Brain microvascular endothelial cell (primary cell): ENCODE results near the gene EMP2.

Source experiments
- DNase-seq: peaks from one replicate; pipeline ENCODE4 v3.0.0-alpha.2; 2020
- H3K27ac ChIP-seq: fragments of 250-450 bp; sonication (Bioruptor Pico); 2 replicates; pipeline ENCODE4 v1.5.1; 2020; ENCODE audit warnings: mild to moderate bottlenecking, moderate library complexity
- H3K27me3 ChIP-seq: fragments of 250-450 bp; sonication (Bioruptor Pico); replicated peaks from 2 replicates; pipeline ENCODE4 v1.5.1; 2020; ENCODE audit warnings: mild to moderate bottlenecking
- H3K36me3 ChIP-seq: fragments of 250-450 bp; sonication (Bioruptor Pico); replicated peaks from 2 replicates; pipeline ENCODE4 v1.5.1; 2020; ENCODE audit warnings: mild to moderate bottlenecking
- H3K4me3 ChIP-seq: 2 replicates; pipeline ENCODE4 v1.5.1; 2011; ENCODE audit warnings: low read depth, mild to moderate bottlenecking, control low read depth, low read length, moderate library complexity
- in situ Hi-C: cut with HindIII; loops from 2 replicates; pipeline ENCODE4 v1.10.0; 2017; ENCODE audit warnings: low sequenced_read_pairs, low pct_ligation_motif_present
- TF ChIP-seq, protein P1 (sequence below): IDR thresholded peaks from 2 replicates; pipeline ENCODE4 v1.5.1; 2011; ENCODE audit warnings: low read depth, mild to moderate bottlenecking, moderate library complexity, low read length, control low read depth, inconsistent platforms; ENCODE audit errors: missing control alignments

Gene EMP2

DNA sequence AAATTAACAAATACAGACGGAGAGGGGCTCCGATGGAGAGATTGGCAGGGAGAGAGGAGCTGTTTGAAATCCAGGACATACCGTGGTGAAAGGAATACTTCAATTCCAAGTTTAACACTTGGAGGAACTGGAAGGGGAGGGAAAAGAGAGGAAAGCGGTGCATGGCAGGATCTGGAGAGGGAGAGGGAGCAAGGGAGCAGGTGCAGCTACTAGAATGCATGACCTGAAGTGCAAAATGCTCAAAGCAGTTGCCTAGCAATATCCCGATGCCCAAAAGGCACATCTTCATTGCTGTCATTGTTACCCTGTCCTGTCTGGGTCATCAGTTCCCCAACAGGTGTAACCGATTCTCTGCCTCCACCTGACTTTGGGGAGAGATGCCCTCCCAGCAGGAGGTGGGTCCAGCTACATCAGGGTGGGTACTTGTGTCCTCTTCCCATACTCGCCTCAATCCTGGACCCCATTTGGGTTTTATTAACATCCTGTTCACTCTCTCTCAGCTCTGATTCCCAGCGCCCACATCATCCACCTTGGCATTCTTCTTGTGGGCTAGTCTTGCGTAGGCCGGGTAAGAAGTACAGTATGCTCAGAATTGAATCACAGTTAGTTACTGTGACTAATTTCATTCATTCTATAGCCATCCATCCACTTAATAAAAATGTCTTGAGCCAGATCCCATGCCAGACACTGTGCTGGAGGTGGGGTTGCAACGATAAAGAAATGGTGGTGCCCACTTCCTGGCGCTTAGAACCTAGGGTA is 37.4 kb upstream of the EMP2 start:
- H3K4me3 ChIP-seq = no peak overlapping the region
- H3K36me3 ChIP-seq = no peaks in the 10 kb centered on the region
- no peak overlapping the region for H3K27ac ChIP-seq
- TF ChIP-seq, protein P1, sequence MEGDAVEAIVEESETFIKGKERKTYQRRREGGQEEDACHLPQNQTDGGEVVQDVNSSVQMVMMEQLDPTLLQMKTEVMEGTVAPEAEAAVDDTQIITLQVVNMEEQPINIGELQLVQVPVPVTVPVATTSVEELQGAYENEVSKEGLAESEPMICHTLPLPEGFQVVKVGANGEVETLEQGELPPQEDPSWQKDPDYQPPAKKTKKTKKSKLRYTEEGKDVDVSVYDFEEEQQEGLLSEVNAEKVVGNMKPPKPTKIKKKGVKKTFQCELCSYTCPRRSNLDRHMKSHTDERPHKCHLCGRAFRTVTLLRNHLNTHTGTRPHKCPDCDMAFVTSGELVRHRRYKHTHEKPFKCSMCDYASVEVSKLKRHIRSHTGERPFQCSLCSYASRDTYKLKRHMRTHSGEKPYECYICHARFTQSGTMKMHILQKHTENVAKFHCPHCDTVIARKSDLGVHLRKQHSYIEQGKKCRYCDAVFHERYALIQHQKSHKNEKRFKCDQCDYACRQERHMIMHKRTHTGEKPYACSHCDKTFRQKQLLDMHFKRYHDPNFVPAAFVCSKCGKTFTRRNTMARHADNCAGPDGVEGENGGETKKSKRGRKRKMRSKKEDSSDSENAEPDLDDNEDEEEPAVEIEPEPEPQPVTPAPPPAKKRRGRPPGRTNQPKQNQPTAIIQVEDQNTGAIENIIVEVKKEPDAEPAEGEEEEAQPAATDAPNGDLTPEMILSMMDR = no peak
- H3K27me3 ChIP-seq = no peaks in the 10 kb centered on the region
- no peak for DNase-seq
- in situ Hi-C loops = no loop called here

DNA sequence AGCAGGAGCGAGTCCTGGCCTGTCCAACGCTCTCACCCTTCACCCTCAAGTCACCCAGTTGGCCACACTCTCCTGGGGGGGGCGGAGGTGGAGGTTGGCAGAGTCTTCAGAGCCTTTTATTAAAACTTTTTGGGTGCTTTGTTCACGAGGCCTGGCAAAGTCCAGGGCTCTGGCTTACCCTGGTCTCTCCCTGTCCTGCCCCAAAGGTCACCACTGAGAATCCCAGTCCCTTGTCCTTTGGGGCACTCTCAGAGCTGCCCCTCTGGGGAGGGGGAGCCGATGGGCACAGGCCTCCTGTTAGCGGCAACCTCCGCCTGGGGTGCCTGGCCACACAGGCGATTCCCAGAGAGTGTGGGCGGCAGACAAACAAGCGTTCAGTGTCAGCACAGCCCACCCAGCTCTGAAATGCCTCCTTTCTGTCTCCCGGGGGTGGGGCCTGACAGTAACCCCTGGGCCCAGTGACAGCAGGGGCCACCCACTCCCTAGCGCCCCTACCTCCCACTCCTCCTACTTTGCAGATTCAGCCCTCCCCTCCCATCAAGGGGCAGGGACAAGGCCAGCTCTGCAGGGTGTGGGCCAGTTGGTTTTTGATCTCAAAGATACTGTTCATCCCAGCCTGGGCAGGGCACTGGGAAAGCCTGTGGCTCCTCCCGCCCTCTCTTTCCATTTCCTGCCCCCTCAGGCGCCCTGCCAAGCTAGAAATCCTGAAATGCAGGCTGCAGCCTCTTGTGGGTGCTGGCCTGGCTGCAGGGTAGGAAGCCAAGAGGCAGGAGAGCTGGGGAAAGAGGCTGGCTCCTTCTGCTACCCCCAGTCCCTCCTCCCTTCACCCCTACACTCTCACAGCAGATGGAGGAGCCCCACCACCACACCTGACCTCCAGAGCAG is 36.6 kb upstream of the EMP2 start:
- TF ChIP-seq, protein P1 = peak; percentile 6
- H3K4me3 ChIP-seq = no peak overlapping the region
- H3K27me3 ChIP-seq = no peaks in the 10 kb centered on the region
- in situ Hi-C loops = no loop called here
- DNase-seq = peak; percentile 1
- H3K36me3 ChIP-seq = no peaks in the 10 kb centered on the region
- H3K27ac ChIP-seq = no peak overlapping the region

DNA sequence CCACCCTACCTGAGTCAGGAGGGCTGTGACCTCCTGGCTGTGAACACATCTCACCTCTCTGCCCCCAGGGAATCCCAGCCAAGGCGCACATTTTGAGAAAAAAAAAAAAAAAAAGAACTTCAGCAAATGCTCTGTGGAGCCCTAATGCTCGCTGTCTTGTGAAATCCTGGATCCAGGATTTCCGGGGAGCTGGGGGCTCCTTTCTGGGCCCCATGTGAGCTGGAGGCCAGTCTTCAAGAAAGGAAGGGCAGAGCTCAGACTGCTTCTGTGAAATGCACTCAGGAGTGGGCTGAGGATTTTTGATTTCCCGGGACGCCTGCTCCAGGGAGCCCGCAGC is 36.0 kb upstream of the EMP2 start:
- Histone ChIP-seq H3K27ac (no peak overlapping the region), H3K27me3 (no peaks in the 10 kb centered on the region), H3K36me3 (no peaks in the 10 kb centered on the region), H3K4me3 (no peak overlapping the region)
- in situ Hi-C loops = no loop called here
- TF ChIP-seq, protein P1 = no peak
- DNase-seq = no peak

DNA sequence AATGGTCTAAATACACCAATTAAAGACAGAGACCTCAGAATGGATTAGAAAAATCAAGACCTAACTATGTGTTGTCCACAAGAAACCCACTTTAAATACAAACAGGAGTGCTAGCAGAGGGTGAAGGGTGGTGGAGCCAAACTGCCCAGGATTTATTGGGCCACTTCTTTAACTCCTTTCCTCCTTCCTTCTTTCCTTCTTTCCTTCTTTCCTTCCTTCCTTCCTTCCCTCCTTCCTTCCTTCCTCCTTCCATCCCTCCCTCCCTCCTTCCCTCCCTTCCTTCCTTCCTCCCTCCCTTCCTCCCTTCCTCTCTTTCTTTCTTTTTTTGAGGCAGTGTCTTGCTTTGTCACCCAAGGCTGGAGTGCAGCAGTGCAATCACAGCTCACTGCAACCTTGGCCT is 34.3 kb upstream of the EMP2 start:
- Histone ChIP-seq H3K27ac (no peak overlapping the region), H3K36me3 (no peaks in the 10 kb centered on the region), H3K4me3 (no peak overlapping the region), H3K27me3 (no peaks in the 10 kb centered on the region)
- DNase-seq = no peak
- in situ Hi-C loops = no loop called here
- TF ChIP-seq, protein P1 = no peak

DNA sequence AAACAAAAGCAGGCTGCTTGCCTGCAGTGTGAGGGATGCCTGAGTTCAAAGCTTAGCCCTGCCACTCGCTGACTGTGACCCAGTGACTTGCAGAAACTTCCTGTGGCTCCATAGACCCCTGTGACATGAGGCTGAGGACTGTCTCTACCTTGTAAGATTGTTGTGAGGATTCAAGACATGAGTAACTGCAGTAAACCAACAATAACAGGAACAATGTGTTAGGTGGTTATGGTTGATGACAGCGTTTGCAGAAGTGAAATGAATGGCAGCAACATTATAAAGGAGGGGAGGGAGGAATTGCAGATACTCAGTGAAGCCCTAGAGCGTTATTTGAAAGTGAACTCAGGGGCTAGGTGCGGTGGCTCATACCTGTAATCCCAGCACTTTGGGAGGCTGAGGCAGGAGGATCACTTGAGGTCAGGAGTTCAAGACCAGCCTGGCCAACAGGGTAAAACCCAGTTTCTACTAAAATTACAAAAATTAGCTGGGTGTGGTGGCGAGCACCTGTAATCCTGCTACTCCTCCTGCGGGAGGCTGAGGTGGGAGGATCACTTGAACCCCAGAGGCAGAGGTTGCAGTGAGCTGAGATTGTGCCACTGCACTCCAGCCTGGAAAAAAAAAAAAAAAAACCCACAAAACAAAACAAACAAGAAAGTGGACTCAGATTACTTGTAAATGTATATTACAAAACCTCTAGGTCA is 33.5 kb upstream of the EMP2 start:
- no peak overlapping the region for H3K27ac ChIP-seq
- DNase-seq = no peak
- no peaks in the 10 kb centered on the region for H3K27me3 ChIP-seq
- H3K36me3 ChIP-seq = no peaks in the 10 kb centered on the region
- in situ Hi-C loops = no loop called here
- H3K4me3 ChIP-seq = no peak overlapping the region
- TF ChIP-seq, protein P1 = no peak
